Measurements from ENCODE around the gene PRSS3. TPM values are rescaled to one million over a fixed set of nuclear protein-coding genes. Genes with fewer than 3 reads are reported as not detected.
"Not testable (repeated sequence)": the region's sequence is repeated elsewhere in the genome, so short reads cannot be mapped to it uniquely, and the experiment has no call there.

PRSS3 gene
- total and polyA plus RNA-seq, 7 donors, result 0.05 to 0.30 TPM; not detected in 5

GRCh38 chr9:33787839-33788238 lies 7.5 kb upstream of the PRSS3 start:
- Histone ChIP-seq H3K4me1 (peaks cover 10% of the 10 kb centered on the region), H3K27ac (peak overlapping the region; percentile 31), H3K27me3 (ENCODE audit: insufficient read depth in 3 of 3, low read length in 2 of 3) (no peaks in the 10 kb centered on the region), H3K9me3 (no peaks in the 10 kb centered on the region), H3K36me3 (ENCODE audit: insufficient read depth in 1 of 2, low read depth in 1 of 2) (no peaks in the 10 kb centered on the region), H3K4me3 (no peak overlapping the region)
- peak; percentile 57 for TF ChIP-seq CTCF (IDR thresholded peaks at IDR 0.05)
- intact Hi-C loops (cut with DNase I), result no loop called here
- ATAC-seq (peak; percentile 93 to 98 (median 96)), DNase-seq (peak; percentile 44 to 72)
- 15 to 76% (median 17%) methylated on average over 1 of the region's 1 CpG for WGBS, 3 donors

- H3K27ac ChIP-seq; H3K36me3 ChIP-seq (ENCODE audit: insufficient read depth in 1 of 2, low read depth in 1 of 2); H3K9me3 ChIP-seq; DNase-seq; H3K4me3 ChIP-seq; ATAC-seq; H3K27me3 ChIP-seq (ENCODE audit: insufficient read depth in 3 of 3, low read length in 2 of 3); intact Hi-C loops (cut with DNase I): not testable (repeated sequence)
- peaks cover 10% of the 10 kb centered on the region for H3K4me1 ChIP-seq
- 59 to 92% (median 68%) methylated on average over 2 of the region's 2 CpGs for WGBS, 3 donors
Measured at GRCh38 chr9:33789429-33789828, 5.9 kb upstream of the PRSS3 start.

DNA sequence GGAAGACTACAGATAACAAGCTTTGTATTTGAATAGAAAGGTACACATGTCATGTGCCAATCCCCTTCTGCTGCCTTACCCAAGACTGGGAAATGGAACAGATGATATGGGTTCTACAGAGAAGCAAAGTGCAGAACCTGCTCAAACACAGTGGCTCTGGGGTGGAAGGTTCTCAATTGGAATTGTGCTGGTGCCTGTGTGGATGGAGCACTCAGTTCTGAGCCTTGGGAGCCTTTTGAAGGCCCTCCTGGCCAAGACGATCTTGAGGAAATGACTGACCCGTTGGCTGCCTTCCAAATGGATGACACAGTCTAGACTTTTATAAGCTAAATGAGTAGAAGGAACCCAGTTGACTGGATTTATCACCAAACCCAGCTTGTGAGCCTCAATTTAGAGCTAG lies 4.2 kb upstream of the PRSS3 start:
- no peaks in the 10 kb centered on the region for H3K36me3 ChIP-seq (ENCODE audit: insufficient read depth in 1 of 2, low read depth in 1 of 2)
- TF ChIP-seq CTCF (IDR thresholded peaks at IDR 0.05), result no peak
- no peak overlapping the region for H3K4me3 ChIP-seq
- H3K27me3 ChIP-seq (ENCODE audit: insufficient read depth in 3 of 3, low read length in 2 of 3), result no peaks in the 10 kb centered on the region
- WGBS, 3 donors, result 10 to 28% (median 28%) methylated on average over 2 of the region's 2 CpGs
- peaks cover 10% of the 10 kb centered on the region for H3K4me1 ChIP-seq
- no peak for DNase-seq
- ATAC-seq, result no peak
- intact Hi-C loops (cut with DNase I), result no loop called here
- no peak overlapping the region for H3K27ac ChIP-seq
- H3K9me3 ChIP-seq, result no peaks in the 10 kb centered on the region

GRCh38 chr9:33793496-33793895 lies 1.9 kb upstream of the PRSS3 start:
- H3K4me1 ChIP-seq; ATAC-seq; H3K27ac ChIP-seq; H3K27me3 ChIP-seq (ENCODE audit: insufficient read depth in 3 of 3, low read length in 2 of 3); intact Hi-C loops (cut with DNase I); H3K4me3 ChIP-seq; H3K36me3 ChIP-seq (ENCODE audit: insufficient read depth in 1 of 2, low read depth in 1 of 2); H3K9me3 ChIP-seq; DNase-seq: not testable (repeated sequence)
- 47 to 87% (median 50%) methylated on average over 1 of the region's 1 CpG for WGBS, 3 donors

DNA sequence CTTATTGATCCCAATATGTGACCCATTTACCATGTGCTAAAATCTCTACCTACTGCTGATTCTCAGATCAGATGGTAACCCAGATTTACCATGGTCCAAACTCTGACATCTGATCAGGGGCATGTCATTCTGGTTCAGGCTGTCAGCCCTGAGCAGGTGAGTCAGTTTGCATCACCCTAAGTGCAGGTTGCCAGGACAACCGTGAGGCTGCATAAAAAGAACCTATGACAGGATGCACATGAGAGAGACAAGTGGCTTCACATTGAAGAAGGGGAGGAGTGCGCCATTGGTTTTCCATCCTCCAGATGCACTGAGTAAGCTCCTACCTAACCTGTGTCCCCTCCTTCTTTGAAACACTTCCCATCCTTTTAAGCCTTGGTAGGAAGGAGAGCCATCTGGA lies 801 bp upstream of the PRSS3 start:
- intact Hi-C loops (cut with DNase I), result no loop called here
- no peak for DNase-seq
- Histone ChIP-seq H3K4me1 (no peaks in the 10 kb centered on the region), H3K27me3 (ENCODE audit: insufficient read depth in 3 of 3, low read length in 2 of 3) (no peaks in the 10 kb centered on the region), H3K27ac (no peak overlapping the region), H3K36me3 (ENCODE audit: insufficient read depth in 1 of 2, low read depth in 1 of 2) (no peaks in the 10 kb centered on the region), H3K9me3 (no peaks in the 10 kb centered on the region), H3K4me3 (no peak overlapping the region)
- ATAC-seq, result no peak
- WGBS, 3 donors, result 66 to 72% (median 66%) methylated on average over 2 of the region's 2 CpGs
- no peak for TF ChIP-seq CTCF (IDR thresholded peaks at IDR 0.05)

DNA sequence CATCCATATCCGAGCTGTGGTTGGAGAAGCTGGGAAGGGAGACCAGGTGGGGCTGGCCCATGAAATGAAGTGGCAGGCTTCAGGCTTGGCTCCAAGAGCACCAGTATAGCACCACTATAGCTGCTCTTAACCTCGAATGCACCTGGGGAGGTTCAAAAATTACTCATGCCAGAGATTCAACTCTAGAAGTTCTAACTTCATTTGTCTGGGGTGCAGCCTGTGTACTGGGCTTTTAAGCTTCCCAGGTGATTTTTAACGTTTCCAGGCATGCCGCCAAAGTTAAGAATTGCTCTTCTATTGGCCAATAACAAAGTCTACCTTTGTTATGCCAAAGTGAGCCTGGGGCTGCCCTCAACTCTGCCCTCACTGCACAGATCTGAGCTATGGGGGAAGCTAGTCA lies 458 bp downstream of the PRSS3 start:
- H3K36me3 ChIP-seq (ENCODE audit: insufficient read depth in 1 of 2, low read depth in 1 of 2), result no peaks in the 10 kb centered on the region
- no peak for TF ChIP-seq CTCF (IDR thresholded peaks at IDR 0.05)
- no peak overlapping the region for H3K27ac ChIP-seq
- intact Hi-C loops (cut with DNase I), result no loop called here
- no peaks in the 10 kb centered on the region for H3K9me3 ChIP-seq
- no peaks in the 10 kb centered on the region for H3K27me3 ChIP-seq (ENCODE audit: insufficient read depth in 3 of 3, low read length in 2 of 3)
- ATAC-seq (no peak), DNase-seq (no peak)
- 69 to 75% (median 70%) methylated on average over 4 of the region's 4 CpGs for WGBS, 3 donors
- H3K4me3 ChIP-seq, result no peak overlapping the region
- no peaks in the 10 kb centered on the region for H3K4me1 ChIP-seq

GRCh38 chr9:33796679-33797078 lies 1.3 kb downstream of the PRSS3 start:
- H3K4me1 ChIP-seq; DNase-seq; H3K27ac ChIP-seq; H3K9me3 ChIP-seq; H3K27me3 ChIP-seq (ENCODE audit: insufficient read depth in 3 of 3, low read length in 2 of 3); intact Hi-C loops (cut with DNase I); ATAC-seq; H3K36me3 ChIP-seq (ENCODE audit: insufficient read depth in 1 of 2, low read depth in 1 of 2); H3K4me3 ChIP-seq: not testable (repeated sequence)
- 71 to 81% (median 81%) methylated on average over 5 of the region's 5 CpGs for WGBS, 3 donors
